ENCODE results near the gene POU2AF1.

The POU2AF1 gene

GRCh38 chr11:111352935-111353710 is 26.0 kb downstream of the POU2AF1 start:
- Histone ChIP-seq H3K27me3 (replicated peaks in 2 of 5; ENCODE audit: control insufficient read depth in 4 of 5, insufficient read depth in 5 of 5, low read length in 4 of 5) (peaks cover 0 to 3% (median 0%) of the 10 kb centered on the region in 5 experiments), H3K9me3 (ENCODE audit: control extremely low read depth in 1 of 5, control insufficient read depth in 4 of 5, insufficient read depth in 2 of 5, low read depth in 1 of 5, low read length in 4 of 5) (no peaks in the 10 kb centered on the region), H3K27ac (ENCODE audit: insufficient read depth in 1 of 2, low read depth in 1 of 2, low read length in 2 of 2, poor library complexity in 1 of 2, severe bottlenecking in 2 of 2) (no peak overlapping the region), H3K4me1 (ENCODE audit: control extremely low read depth in 1 of 4, control insufficient read depth in 4 of 4, insufficient read depth in 4 of 4, low read length in 3 of 4) (no peaks in the 10 kb centered on the region), H3K4me3 (ENCODE audit: control insufficient read depth in 1 of 7, extremely low read depth in 1 of 7, insufficient read depth in 4 of 7, low read depth in 2 of 7, low read length in 6 of 7) (no peak overlapping the region), H3K36me3 (ENCODE audit: control insufficient read depth in 4 of 4, insufficient read depth in 4 of 4, low read length in 3 of 4) (no peaks in the 10 kb centered on the region)
- 94% methylated on average over 3 of the region's 8 CpGs for WGBS (ENCODE audit: insufficient coverage)
- CTCF ChIA-PET = no interaction called here
- POLR2A ChIA-PET = no interaction called here
- DNase-seq = peak in 1 of 3 donors; percentile 7

GRCh38 chr11:111352231-111352746 is 26.8 kb downstream of the POU2AF1 start:
- H3K4me3 ChIP-seq (ENCODE audit: control insufficient read depth in 1 of 7, extremely low read depth in 1 of 7, insufficient read depth in 4 of 7, low read depth in 2 of 7, low read length in 6 of 7) = no peak overlapping the region
- DNase-seq = no peak
- POLR2A ChIA-PET = no interaction called here
- H3K36me3 ChIP-seq (ENCODE audit: control insufficient read depth in 4 of 4, insufficient read depth in 4 of 4, low read length in 3 of 4) = no peaks in the 10 kb centered on the region
- H3K27me3 ChIP-seq (replicated peaks in 2 of 5; ENCODE audit: control insufficient read depth in 4 of 5, insufficient read depth in 5 of 5, low read length in 4 of 5) = peaks cover 0 to 3% (median 0%) of the 10 kb centered on the region in 5 experiments
- 97% methylated on average over 4 of the region's 9 CpGs for WGBS (ENCODE audit: insufficient coverage)
- H3K9me3 ChIP-seq (ENCODE audit: control extremely low read depth in 1 of 5, control insufficient read depth in 4 of 5, insufficient read depth in 2 of 5, low read depth in 1 of 5, low read length in 4 of 5) = no peaks in the 10 kb centered on the region
- H3K27ac ChIP-seq (ENCODE audit: insufficient read depth in 1 of 2, low read depth in 1 of 2, low read length in 2 of 2, poor library complexity in 1 of 2, severe bottlenecking in 2 of 2) = no peak overlapping the region
- H3K4me1 ChIP-seq (ENCODE audit: control extremely low read depth in 1 of 4, control insufficient read depth in 4 of 4, insufficient read depth in 4 of 4, low read length in 3 of 4) = no peaks in the 10 kb centered on the region
- CTCF ChIA-PET = no interaction called here

GRCh38 chr11:111351374-111352055 is 27.6 kb downstream of the POU2AF1 start:
- ChIA-PET CTCF (no interaction called here), POLR2A (no interaction called here)
- Histone ChIP-seq H3K36me3 (ENCODE audit: control insufficient read depth in 4 of 4, insufficient read depth in 4 of 4, low read length in 3 of 4) (no peaks in the 10 kb centered on the region), H3K4me3 (ENCODE audit: control insufficient read depth in 1 of 7, extremely low read depth in 1 of 7, insufficient read depth in 4 of 7, low read depth in 2 of 7, low read length in 6 of 7) (no peak overlapping the region), H3K4me1 (ENCODE audit: control extremely low read depth in 1 of 4, control insufficient read depth in 4 of 4, insufficient read depth in 4 of 4, low read length in 3 of 4) (no peaks in the 10 kb centered on the region), H3K9me3 (ENCODE audit: control extremely low read depth in 1 of 5, control insufficient read depth in 4 of 5, insufficient read depth in 2 of 5, low read depth in 1 of 5, low read length in 4 of 5) (no peaks in the 10 kb centered on the region), H3K27ac (ENCODE audit: insufficient read depth in 1 of 2, low read depth in 1 of 2, low read length in 2 of 2, poor library complexity in 1 of 2, severe bottlenecking in 2 of 2) (no peak overlapping the region), H3K27me3 (replicated peaks in 2 of 5; ENCODE audit: control insufficient read depth in 4 of 5, insufficient read depth in 5 of 5, low read length in 4 of 5) (peaks cover 0 to 3% (median 0%) of the 10 kb centered on the region in 5 experiments)
- DNase-seq = no peak
- 89% methylated on average over 10 of the region's 10 CpGs for WGBS (ENCODE audit: insufficient coverage)

GRCh38 chr11:111350811-111351210 is 28.3 kb downstream of the POU2AF1 start:
- no peaks in the 10 kb centered on the region for H3K4me1 ChIP-seq (ENCODE audit: control extremely low read depth in 1 of 4, control insufficient read depth in 4 of 4, insufficient read depth in 4 of 4, low read length in 3 of 4)
- no peaks in the 10 kb centered on the region for H3K9me3 ChIP-seq (ENCODE audit: control extremely low read depth in 1 of 5, control insufficient read depth in 4 of 5, insufficient read depth in 2 of 5, low read depth in 1 of 5, low read length in 4 of 5)
- peaks cover 0 to 3% (median 0%) of the 10 kb centered on the region in 5 experiments for H3K27me3 ChIP-seq (replicated peaks in 2 of 5; ENCODE audit: control insufficient read depth in 4 of 5, insufficient read depth in 5 of 5, low read length in 4 of 5)
- POLR2A ChIA-PET = no interaction called here
- no peaks in the 10 kb centered on the region for H3K36me3 ChIP-seq (ENCODE audit: control insufficient read depth in 4 of 4, insufficient read depth in 4 of 4, low read length in 3 of 4)
- CTCF ChIA-PET = no interaction called here
- no peak for DNase-seq
- H3K27ac ChIP-seq (ENCODE audit: insufficient read depth in 1 of 2, low read depth in 1 of 2, low read length in 2 of 2, poor library complexity in 1 of 2, severe bottlenecking in 2 of 2) = no peak overlapping the region
- WGBS (ENCODE audit: insufficient coverage) = no CpG with 5 or more reads among the region's 1 CpG
- no peak overlapping the region for H3K4me3 ChIP-seq (ENCODE audit: control insufficient read depth in 1 of 7, extremely low read depth in 1 of 7, insufficient read depth in 4 of 7, low read depth in 2 of 7, low read length in 6 of 7)

GRCh38 chr11:111349191-111349695 is 29.8 kb downstream of the POU2AF1 start:
- DNase-seq = no peak
- Histone ChIP-seq H3K4me1 (ENCODE audit: control extremely low read depth in 1 of 4, control insufficient read depth in 4 of 4, insufficient read depth in 4 of 4, low read length in 3 of 4) (no peaks in the 10 kb centered on the region), H3K36me3 (ENCODE audit: control insufficient read depth in 4 of 4, insufficient read depth in 4 of 4, low read length in 3 of 4) (no peaks in the 10 kb centered on the region), H3K9me3 (ENCODE audit: control extremely low read depth in 1 of 5, control insufficient read depth in 4 of 5, insufficient read depth in 2 of 5, low read depth in 1 of 5, low read length in 4 of 5) (no peaks in the 10 kb centered on the region), H3K27ac (ENCODE audit: insufficient read depth in 1 of 2, low read depth in 1 of 2, low read length in 2 of 2, poor library complexity in 1 of 2, severe bottlenecking in 2 of 2) (no peak overlapping the region), H3K27me3 (replicated peaks in 2 of 5; ENCODE audit: control insufficient read depth in 4 of 5, insufficient read depth in 5 of 5, low read length in 4 of 5) (peaks cover 0 to 3% (median 0%) of the 10 kb centered on the region in 5 experiments), H3K4me3 (ENCODE audit: control insufficient read depth in 1 of 7, extremely low read depth in 1 of 7, insufficient read depth in 4 of 7, low read depth in 2 of 7, low read length in 6 of 7) (no peak overlapping the region)
- ChIA-PET CTCF (interaction anchor here (1.0 to 1.8 kb wide), 3 partner anchors 15 to 74 kb away, joined by 3 to 4 read pairs (median 3); no protein-coding TSS in a partner anchor), POLR2A (no interaction called here)
- WGBS (ENCODE audit: insufficient coverage) = no CpG with 5 or more reads among the region's 2 CpGs

- WGBS (ENCODE audit: insufficient coverage) = no CpG with 5 or more reads among the region's 3 CpGs
- Histone ChIP-seq H3K4me3 (ENCODE audit: control insufficient read depth in 1 of 7, extremely low read depth in 1 of 7, insufficient read depth in 4 of 7, low read depth in 2 of 7, low read length in 6 of 7) (no peak overlapping the region), H3K4me1 (ENCODE audit: control extremely low read depth in 1 of 4, control insufficient read depth in 4 of 4, insufficient read depth in 4 of 4, low read length in 3 of 4) (no peaks in the 10 kb centered on the region), H3K9me3 (ENCODE audit: control extremely low read depth in 1 of 5, control insufficient read depth in 4 of 5, insufficient read depth in 2 of 5, low read depth in 1 of 5, low read length in 4 of 5) (no peaks in the 10 kb centered on the region), H3K36me3 (ENCODE audit: control insufficient read depth in 4 of 4, insufficient read depth in 4 of 4, low read length in 3 of 4) (no peaks in the 10 kb centered on the region), H3K27me3 (replicated peaks in 2 of 5; ENCODE audit: control insufficient read depth in 4 of 5, insufficient read depth in 5 of 5, low read length in 4 of 5) (peaks cover 0 to 3% (median 0%) of the 10 kb centered on the region in 5 experiments), H3K27ac (ENCODE audit: insufficient read depth in 1 of 2, low read depth in 1 of 2, low read length in 2 of 2, poor library complexity in 1 of 2, severe bottlenecking in 2 of 2) (no peak overlapping the region)
- DNase-seq = no peak
- CTCF ChIA-PET = interaction anchor here (1.0 to 1.8 kb wide), 2 partner anchors 14 to 75 kb away, joined by 3 to 4 read pairs; no protein-coding TSS in a partner anchor
- POLR2A ChIA-PET = no interaction called here
Observed at GRCh38 chr11:111348147-111348546, 30.9 kb downstream of the POU2AF1 start.

GRCh38 chr11:111347723-111348115 is 31.4 kb downstream of the POU2AF1 start:
- CTCF ChIA-PET = no interaction called here
- POLR2A ChIA-PET = no interaction called here
- no CpG with 5 or more reads among the region's 3 CpGs for WGBS (ENCODE audit: insufficient coverage)

More at GRCh38 chr11:111347723-111348115, 31.4 kb downstream of the POU2AF1 start:
- DNase-seq = no peak
- no peaks in the 10 kb centered on the region for H3K4me1 ChIP-seq (ENCODE audit: control extremely low read depth in 1 of 4, control insufficient read depth in 4 of 4, insufficient read depth in 4 of 4, low read length in 3 of 4)
- H3K27me3 ChIP-seq (replicated peaks in 2 of 5; ENCODE audit: control insufficient read depth in 4 of 5, insufficient read depth in 5 of 5, low read length in 4 of 5) = peaks cover 0 to 3% (median 0%) of the 10 kb centered on the region in 5 experiments
- H3K9me3 ChIP-seq (ENCODE audit: control extremely low read depth in 1 of 5, control insufficient read depth in 4 of 5, insufficient read depth in 2 of 5, low read depth in 1 of 5, low read length in 4 of 5) = no peaks in the 10 kb centered on the region
- no peak overlapping the region for H3K27ac ChIP-seq (ENCODE audit: insufficient read depth in 1 of 2, low read depth in 1 of 2, low read length in 2 of 2, poor library complexity in 1 of 2, severe bottlenecking in 2 of 2)
- no peaks in the 10 kb centered on the region for H3K36me3 ChIP-seq (ENCODE audit: control insufficient read depth in 4 of 4, insufficient read depth in 4 of 4, low read length in 3 of 4)
- no peak overlapping the region for H3K4me3 ChIP-seq (ENCODE audit: control insufficient read depth in 1 of 7, extremely low read depth in 1 of 7, insufficient read depth in 4 of 7, low read depth in 2 of 7, low read length in 6 of 7)
